ENCODE results near the gene CC2D1A.

CC2D1A gene

DNA sequence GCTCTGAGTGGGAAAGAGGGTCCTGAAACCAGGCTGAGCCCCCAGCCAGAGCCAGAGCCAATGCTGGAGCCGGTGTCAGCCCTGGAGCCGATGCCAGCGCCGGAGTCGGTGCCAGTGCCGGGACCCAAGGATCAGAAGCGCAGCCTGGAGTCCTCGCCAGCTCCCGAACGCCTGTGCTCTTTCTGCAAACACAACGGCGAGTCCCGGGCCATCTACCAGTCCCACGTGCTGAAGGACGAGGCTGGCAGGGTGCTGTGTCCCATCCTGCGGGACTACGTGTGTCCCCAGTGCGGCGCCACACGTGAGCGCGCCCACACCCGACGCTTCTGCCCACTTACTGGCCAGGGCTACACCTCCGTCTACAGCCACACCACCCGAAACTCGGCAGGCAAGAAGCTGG is 28.7 kb upstream of the CC2D1A start:
- DNase-seq, result no peak

DNA sequence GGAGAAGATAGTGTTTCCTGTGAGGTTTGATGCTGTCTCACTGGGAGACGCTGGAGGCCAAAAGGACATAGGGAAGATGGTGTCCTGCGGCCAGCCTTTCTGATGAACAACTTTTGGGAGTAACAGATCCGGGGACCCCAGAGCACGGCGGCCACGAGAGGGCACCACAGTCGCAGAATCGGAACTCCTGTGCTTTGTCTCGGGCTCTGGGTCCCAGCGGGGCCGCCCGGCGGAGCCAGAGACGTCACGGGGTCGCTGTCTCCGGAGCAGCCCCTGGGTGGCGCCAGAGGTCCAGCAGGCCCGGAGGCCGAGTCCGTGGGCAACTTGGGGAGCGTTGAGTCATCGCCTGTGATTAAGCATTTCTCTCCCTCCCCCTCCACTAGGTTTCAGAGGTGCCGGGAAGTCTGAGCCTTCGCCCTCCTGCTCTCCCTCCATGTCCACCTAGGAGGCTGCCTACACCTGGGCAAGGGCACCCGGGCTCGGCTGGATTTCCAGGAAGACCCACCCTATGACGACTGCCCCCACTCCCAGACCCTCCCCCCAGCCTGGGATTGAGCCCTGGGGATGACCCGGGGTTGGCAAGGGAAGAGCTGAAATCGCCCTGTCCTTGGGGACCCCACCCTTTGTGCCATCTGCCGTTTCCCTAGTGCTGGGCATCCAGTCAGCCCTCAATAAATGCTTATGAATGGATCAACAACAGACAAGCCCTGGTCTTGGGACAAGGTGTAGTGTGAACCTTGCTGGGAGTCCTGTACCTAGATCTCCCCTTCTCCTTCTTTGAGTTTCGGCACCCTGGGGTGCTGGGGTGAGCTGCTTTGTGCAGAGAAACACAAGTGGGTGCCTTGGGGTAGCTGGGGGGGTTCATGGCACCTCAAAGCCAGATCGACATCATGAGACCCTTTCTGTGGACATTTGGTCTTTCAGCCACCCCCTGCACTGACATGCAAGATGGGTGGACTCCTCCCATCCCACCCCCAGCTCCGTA is 25.6 kb upstream of the CC2D1A start:
- DNase-seq, result peak; percentile 98 to 99

DNA sequence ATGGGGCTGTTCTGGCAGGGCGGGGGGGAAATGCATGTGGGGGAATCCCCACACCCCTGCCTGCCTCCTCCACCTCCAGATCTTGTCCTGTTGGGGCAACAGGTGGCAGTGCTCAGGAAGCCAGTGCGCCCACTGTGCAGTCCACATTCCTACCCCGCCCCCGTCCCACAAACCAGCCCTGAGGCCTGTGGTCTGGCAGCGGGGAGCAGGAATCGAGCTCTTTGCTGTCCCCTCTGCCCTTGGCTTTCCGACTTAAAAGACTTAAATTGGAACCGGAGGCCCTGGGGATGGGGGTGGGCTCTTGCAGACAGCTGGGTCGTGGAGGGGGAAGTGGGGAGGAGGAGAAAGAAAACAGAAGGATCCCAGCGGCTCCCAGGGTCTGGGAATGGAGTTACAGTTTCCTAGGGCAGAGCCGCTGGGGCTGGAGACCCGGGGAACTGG is 24.7 kb upstream of the CC2D1A start:
- DNase-seq, result peak in 1 of 2 experiments; percentile 28

DNA sequence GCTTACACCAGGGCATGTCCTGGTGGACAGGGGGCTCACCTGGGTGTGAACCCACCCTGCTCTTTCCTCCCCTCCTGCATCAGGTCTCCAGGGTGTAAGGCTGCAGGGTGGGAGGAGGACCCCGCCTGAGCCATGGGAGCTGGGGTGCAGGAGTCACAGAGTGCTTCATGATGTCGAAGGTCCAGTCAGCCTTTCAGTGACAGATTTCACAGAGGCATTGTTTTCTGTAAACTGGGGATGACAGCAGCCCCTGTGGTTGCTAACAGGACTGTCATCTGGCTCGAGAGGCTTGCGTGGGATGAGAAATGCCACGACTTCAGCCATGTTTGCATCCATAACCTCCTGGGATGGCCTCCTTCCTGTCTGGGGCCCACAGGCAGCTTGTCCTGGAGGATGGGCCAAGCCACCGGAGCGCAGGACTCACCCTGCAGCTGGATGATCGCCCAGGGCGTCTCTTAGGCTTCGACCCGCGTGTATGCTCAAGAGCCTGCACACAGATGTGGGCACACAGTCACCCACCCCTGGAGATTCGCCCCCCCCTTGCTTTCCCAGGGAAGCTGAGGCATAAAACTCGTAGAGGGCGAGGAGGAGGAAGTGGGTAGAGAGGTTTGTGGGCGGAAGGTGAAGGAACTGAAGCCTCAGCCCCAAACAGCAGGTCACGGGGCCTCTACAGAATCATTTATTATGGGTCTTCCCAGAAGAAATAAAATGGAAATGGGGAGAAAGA is 24.1 kb upstream of the CC2D1A start:
- DNase-seq, result peak; percentile 21 to 46

DNA sequence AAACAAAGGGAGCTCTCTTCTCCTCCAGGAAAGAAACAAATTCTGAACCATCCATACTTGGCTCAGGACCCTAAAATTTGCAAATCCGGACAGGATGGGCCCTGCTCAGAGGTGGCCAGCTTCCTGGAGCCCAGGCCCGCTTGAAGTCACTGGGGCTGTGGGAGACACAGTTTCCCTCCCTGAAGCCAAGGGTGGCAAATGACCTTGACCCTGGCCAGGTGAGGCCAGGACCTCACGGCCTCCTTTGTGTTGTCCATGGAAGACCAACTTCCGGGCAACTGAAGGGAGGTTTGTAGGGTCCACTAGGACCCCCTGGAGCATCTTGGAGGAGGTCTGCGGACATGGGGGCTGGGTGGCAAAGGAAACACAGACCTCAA is 23.6 kb upstream of the CC2D1A start:
- DNase-seq, result no peak

DNA sequence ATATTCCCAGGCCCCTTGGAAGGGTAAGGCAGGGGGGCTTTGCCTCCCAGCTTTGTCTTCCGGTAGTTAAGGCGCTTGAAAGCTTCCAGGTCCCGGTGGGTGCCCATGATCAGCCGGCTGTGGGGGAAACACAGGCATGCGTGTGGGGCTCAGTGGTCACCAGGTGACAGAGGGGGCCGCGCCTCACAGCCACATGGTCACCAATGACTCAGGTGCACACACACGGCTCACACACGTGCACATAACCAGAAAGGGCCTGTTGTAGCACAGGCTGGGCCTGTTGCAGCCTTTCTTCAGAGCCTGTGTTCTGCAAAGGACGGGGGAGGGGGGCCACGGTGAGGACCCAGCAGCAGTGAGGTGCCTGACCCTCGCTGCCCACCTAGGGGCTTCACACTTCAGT is 23.2 kb upstream of the CC2D1A start:
- DNase-seq, result no peak

DNA sequence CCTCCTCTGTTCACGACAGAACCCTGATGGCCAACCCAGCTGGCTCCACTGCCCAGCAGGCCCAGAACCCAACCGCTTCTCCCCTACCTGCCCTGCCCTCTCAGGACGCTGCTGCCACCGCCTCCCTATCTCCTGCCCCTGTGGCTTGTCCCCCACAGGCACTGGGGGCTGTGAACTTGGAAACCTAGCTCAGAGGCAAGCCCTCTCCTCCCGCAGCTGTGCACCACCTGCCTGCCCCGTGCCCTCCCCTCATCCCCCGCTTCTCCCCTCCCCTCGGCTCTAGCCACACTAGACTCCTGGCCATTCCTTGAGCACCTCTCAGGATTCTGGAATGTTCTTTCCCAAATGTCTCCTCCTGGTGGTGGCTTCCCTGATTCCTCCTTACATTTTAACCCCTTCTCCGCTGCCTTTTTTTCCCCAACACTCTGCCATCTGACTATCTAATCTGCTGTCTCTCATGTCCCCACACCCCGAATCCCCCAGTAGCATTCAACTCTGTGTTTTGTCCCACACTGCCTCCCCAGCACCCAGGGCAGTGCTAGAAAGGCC is 22.4 kb upstream of the CC2D1A start:
- no peak for DNase-seq

DNA sequence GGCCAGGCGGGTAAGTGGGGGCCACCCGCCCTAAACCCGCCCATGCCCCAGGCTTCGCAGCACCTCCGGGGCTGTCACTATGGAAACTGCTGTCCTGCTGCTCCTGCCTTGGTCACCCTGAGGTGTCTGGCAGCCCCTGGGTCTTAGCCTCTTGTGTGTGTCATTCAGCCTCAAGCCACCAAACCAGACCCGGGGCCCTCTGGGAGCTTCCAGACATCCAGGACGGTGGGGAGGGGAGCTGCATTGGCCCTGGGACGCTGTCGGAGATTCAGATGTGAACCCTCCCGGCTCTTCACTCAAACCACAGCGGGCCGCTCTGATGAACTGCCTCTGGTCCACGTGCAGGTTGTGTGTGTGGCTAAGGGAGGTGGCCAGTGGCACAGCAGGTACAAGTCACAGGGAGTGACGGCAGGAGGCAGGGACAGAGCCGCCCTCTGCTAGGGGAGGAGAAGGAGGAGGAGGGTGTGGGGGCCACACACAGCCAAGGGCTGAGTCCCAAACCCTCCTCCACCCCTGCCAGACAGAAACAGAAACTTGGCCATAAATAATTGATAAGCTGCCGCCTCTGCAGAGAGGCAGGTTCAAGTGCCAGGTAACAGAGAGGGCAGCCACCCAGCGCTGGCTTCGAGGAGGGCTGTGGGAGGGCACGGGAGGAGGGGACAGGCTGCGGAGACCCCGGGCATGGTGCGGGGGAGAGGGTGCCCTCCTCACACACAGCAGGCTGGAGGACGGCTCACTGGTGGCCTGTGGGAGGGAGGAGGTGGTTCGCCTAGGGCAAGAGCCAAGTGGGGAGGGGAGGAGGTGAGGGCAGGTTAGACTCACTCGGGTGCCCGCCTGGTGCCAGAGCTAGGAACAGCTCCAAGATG is 21.0 kb upstream of the CC2D1A start:
- DNase-seq, result no peak

DNA sequence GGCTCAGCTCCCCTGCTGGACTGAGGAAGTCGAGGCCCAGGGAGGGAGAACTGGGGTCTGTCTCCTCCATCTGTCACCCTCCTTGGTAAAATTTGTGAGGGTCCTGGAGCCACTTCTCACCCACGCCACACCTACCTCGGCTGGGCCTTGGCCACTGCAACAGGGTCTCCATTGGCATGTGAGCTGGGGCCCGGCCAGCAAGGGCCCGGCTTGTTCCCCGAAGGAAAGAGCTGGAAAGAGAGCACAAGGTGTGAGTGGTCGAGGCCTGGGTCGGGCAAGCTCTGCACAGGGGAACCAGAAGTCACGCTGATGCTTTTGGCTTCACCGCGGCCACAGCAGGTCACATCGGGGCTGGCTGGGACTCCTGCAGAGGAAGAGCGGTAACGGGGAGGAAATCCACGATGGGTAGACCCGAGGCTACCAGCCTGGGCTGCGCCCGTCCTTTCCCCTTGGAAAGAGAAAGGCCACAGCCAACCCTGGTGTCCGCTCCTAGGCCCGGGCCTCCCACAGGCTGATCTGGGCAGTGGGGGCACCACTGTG is 20.1 kb upstream of the CC2D1A start:
- DNase-seq, result no peak

DNA sequence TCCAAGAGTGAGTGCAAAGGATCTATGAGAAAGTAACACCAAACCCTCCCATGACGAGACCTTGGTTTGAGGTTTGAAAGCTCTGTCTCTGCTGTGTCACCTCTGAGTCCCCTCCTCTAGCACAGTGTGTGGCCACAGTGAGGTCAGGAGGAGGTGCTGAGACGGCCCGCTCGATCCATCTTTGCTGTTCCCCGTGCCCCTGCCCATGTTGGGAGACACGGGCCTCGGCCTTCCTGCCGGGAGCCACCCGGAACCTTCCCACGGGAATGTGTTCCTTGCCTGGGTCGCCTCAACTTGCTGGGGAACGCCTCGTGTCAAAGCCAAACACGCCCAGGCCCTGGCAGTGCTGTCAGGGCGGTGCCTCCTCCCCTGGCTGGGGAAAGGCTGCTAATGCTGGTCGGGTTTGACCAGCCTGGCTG is 19.0 kb upstream of the CC2D1A start:
- no peak for DNase-seq

DNA sequence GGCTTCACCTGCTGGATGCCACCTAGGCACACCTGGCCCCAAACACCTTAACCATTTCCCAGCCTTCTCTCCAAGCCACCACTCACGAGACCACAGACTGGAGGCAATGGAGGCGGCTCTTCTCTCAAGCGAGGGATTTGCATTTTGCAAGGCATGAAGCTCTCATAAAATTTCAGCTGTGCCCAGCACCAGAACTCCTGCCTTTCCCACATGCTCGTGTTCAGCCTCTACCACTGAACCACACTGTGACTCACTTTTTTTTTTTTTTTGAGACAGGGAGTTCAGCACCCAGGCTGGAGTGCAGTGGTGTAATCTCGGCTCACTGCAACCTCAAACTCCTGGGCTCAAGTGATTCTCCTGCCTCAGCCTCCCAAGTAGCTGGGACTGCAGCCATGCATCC is 18.5 kb upstream of the CC2D1A start:
- DNase-seq, result no peak

DNA sequence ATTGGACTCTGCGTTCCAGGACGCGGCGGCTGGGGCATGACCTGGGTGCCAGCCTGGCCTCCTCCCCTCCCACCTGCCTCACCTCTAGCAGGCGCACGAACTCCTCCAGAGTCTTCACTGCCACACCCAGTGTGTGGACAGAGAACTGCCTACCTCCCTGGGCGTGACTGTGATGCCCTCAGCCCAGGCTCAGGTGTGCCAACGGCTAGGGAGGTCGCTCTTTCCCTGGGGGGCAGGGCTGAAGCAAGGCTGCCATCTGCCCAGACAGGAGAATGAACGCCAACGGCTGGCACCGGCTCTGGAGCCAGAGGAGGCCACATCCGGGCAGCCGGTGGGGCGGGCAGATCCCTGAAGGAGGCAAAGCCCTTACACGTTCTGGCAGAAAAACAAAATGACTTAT is 17.7 kb upstream of the CC2D1A start:
- no peak for DNase-seq

DNA sequence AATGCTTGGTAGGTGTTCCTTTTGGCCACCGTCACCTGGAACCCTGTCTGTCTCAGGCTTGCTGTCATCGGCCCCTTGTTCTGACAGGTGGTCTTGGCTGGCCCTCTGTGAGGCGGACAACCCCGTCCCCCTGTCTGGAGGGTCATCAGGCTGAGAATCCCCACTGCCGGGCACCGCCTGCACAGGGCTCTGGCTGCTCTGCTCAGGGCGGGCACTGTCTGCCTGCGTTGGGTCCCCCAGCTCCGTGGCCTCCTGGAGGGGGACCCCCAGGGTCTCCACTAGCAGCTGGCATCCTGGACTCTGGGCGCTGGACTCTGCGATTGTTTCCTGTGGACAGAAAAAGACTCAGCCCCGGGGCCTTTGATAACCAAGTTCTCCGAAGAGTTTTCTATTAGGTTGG is 15.9 kb upstream of the CC2D1A start:
- no peak for DNase-seq

DNA sequence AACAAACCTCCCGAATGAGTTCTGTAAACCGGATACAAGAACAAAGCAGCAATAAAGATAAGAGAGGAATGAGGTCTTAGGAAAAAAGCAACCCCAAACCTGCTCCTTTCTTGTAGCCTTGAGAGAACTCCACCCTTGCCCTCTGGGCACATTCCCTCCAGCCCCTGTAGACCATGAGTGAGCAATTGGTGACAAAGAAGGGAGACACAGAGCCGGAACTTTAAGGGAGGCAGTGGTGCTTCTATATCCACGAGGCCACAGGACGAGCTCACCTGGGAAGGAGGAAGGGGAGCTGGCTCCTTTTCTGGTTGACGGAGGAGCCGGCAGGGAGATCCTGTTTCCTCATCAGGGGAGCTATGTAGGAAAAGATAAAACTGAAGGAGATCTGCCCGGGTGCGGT is 13.1 kb upstream of the CC2D1A start:
- no peak for DNase-seq

DNA sequence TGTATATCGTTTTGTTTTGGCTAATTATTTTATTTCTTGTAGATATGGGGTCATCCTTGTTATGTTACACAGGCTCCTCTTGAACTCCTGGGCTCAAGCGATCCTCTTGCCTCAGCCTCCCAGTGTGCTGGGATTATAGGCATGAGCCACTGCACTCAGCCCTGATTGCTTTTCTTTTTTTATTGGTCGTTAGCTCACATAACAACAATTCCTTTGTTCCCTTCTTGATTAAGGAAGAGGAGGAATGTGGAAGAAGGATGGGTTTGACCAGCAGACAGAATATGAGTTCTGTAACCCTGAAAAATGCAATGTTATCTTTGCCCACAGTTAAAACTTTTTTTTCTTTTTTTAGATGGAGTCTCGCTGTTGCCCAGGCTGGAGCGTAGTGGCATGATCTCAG is 11.4 kb upstream of the CC2D1A start:
- no peak for DNase-seq

DNA sequence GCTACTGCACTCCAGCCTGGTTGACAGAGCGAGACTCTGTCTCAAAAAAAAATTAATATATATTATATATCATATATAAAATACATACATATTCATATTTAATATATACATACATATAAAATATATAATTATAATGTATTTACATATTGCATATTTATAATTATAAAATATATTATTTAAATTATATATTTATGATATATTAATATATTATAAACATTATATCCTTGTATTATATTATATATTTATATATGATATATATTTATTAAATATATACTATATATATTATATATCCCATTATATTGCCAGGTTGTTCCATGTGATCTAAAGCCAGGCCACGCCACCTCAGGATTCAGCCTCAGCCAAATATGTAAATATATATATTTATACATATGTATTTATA is 9.8 kb upstream of the CC2D1A start:
- no peak for DNase-seq

DNA sequence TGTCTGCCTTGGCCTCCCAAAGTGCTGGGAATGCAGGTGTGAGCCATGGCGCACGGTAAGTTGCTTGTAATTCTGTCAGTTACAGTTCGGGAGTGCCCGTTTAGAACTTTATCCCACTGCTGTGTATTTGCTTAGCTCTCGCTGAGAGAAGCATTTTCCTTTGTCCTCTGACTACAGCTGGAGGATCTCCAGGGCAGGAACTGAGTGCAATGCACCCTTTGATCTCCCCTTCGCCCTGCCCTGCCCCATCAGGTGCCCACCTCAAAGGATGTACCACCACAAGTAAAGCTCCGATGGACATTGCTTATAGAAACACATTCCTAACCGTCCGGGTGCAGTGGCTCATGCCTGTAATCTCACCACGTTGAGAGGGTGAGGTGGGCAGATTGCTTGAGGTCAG is 6.6 kb upstream of the CC2D1A start:
- DNase-seq, result no peak

DNA sequence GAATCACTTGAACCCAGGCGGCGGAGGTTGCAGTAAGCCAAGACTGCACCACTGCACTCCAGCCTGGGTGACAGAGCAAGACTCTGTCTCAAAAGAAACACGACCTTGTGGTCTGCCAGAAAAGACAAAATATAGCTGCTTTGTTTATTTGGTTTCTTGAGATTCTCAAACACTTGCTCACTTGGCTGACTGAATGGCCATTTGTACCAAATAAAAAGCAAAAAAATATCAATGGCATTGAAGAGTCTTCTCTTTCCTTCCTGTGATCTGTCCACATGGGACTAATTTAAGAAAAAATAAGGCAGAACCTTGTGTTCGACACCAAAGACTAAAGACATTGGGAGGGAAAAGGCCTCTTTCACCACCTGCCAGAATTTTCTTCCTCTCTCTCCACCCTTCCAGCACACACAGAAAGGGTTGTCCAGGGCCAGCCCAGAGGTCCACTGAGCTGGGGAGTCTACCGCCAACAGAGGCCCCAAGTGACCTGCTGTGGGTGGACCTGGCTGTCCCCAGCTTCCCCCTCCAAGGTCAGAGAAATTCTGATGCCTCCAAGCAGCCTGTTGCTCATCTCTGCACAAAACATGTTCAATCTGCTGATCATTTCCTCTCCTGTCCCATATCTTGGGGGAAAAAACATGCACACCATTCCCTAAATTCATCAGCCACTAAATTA is 6.0 kb upstream of the CC2D1A start:
- DNase-seq, result no peak

DNA sequence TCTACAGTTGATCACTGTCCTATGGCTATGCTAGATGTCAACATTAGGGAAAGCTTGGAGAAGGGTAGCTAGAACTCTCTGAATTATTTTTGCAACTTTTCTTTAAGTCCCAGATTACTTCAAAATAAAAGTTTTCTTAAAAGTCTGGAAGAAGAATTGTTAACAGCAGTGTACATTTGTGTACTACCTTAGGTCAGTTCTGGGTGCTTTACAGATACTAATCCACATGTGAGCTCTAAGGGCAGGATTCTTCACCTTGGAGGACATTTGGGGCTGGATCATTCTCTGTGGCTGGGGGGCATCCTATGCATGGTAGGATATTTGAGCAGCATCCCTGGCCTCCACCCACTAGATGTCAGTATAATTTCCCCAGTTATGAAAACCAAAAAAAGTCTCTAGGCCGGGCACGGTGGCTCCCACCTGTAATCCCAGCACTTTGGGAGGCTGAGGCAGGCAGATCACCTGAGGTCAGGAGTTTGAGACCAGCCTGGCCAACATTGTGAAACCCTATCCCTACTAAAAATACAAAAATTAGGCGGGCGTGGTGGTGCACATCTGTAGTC is 2.9 kb upstream of the CC2D1A start:
- DNase-seq, result no peak

DNA sequence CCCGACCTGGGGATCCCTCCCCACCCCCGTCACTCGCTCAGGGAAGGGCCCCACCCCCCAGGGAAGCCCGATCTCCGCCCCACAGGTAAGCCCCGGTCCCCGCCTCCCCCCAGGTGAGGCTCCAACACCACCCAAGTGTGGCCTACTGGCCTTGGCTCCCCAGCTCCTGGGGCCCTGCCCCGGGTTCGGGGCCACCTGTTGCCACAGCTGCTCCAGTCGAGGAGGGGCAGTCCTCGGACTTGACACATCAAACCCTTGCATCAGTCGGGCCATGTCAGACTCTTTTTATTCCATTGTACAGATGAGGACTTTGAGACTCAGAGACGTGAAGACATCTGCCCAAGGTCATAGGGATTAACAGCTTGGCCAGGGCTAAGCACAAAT is 512 bp downstream of the CC2D1A start:
- peak; percentile 19 to 32 for DNase-seq

DNA sequence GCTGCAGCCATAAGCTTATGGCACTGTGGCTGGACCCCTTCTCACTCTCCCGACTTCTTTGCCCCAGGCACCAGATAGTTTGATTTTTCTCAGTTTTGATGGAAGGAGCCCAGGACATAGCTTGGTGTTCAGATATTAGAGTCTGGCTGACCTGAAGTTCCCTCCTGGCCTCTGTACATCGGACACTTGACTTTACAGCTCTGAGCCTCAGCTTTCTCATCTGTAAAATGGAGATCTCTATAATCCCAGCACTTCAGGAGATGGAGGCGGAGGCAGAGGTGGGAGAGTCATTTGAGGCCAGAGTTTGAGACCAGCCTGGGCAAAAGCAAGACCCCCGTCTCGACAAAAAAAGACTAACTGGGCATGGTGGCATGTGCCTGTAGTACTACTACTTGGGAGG is 909 bp downstream of the CC2D1A start:
- DNase-seq, result no peak

DNA sequence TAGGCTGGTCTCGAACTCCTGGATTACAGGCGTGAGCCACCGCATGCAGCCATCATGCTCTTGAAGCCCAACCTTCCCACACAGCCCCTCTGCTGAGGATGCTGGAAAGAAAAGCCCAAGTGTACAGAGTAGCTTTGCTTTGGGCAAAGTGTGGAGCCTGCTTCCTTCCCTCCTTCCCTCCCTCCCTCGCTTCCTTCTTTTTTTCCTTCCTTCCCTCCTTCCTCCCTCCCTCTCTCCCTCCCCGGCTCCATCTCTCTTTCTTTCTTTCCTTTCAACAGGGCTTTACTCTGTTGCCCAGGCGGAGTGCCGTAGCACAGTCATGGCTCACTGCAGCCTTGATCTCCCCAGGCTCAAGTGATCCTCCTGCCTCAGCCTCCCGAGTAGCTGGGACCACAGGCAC is 2.7 kb downstream of the CC2D1A start:
- no peak for DNase-seq

Measured in stimulated activated CD4-positive, alpha-beta T cell treated with anti-CD3 and anti-CD28 coated beads, Interleukin-4, amount 100 ng/mL, for 4 hours (primary cell).